HG03520 (cell line): ENCODE data around the gene YIPF3.
"Not testable (repeated sequence)": the region's sequence is repeated elsewhere in the genome, so short reads cannot be mapped to it uniquely, and the experiment has no call there.

ENCODE experiments used
- ATAC-seq: cut with Tn5 transposase; IDR thresholded peaks from one replicate; pipeline ENCODE4 v1.9.1; 2021; ENCODE audit warnings: mild to moderate bottlenecking, moderate library complexity; ENCODE audit not compliant: unreplicated experiment

YIPF3 gene

DNA sequence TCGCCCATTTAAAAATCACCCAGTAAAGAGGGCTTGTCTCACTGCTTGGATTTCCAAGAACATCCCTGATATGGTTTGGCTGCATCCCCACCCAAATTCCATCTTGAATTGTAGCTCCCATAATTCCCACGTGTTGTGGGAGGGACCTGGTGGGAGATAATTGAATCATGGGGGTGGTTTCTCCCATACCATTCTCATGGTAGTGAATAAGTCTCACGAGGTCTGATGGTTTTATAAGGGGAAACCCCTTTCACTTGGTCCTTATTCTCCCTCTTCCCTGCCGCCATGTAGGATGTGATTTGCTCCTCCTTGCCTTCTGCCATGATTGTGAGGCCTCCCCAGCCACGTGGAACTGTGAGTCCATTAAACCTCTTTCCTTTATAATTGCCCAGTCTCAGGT is 49.5 kb downstream of the YIPF3 start:
- not testable (repeated sequence) for ATAC-seq

DNA sequence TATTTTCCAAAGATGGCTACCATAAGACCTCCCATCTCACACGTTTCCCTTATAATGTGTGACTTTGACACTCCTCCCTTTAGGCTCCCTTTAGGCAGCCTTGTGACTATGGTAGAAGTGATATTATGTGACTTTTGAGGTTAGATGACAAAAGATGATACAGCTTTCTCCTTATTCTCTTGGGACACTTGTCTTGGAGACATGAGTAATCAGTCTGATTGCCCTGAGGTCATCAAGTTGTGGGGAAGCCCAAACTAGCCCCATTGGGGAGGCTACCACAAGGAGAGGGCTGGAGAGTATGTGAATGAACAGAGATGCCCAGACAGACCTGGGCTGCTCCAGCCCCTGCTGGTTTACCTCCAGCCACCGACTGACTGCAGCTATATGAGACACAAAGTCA is 50.8 kb downstream of the YIPF3 start:
- no peak for ATAC-seq

DNA sequence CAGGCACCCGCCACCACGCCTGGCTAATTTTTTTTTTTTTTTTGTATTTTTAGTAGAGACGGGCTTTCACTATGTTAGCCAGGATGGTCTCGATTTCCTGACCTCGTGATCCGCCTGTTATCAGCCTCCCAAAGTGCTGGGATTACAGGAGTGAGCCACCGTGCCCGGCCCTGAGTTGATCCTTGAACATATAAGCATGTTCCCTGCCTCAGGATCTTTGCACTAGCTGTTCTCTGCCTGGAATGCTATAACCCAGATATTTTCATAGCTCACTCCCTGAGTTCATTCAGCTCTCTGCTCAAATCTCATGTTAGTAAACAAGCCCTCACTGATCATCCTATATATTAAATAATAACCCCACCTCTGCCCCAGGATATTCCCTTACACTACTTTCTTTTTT is 52.4 kb downstream of the YIPF3 start:
- ATAC-seq: no peak

DNA sequence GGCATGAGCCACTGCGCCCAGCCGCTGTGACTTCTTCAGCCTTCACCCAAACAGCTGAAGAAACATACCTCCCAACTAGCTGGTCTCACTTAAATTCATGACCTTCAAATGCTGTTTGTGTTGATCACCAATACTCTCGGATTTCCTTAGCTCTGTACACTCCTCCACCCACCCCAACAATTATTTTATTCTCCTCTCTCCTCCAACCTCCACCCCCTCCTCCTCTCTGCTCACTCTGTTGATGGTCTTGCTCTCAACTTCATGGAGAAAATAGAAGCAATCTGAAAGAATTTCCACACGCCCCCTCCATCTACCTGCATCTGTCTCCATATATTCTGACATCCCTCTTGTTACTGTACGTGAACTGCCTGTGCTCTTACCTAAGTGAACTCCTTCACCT is 54.8 kb downstream of the YIPF3 start:
- ATAC-seq: no peak
